ENCODE data around the gene RPL18A.

Gene RPL18A

GRCh38 chr19:17859533-17860330, at the start of gene RPL18A:
Gene RPL18A (plus strand): TSS chr19:17859910. CDS start chr19:17859957, 47 bp downstream.
- in situ Hi-C loops (cut with HindIII; ENCODE audit: low pct_unique_long_range_greater_than_20kb, low sequenced_read_pairs): no loop called here
- TF ChIP-seq JUND (IDR thresholded peaks at IDR 0.05; ENCODE audit: low read depth): no peak
- DNase-seq (ENCODE audit: low read depth in 1 of 2, low spot score in 1 of 2): peak; percentile 93 to 99

GRCh38 chr19:17811103-17811502, 48.6 kb upstream of the RPL18A start:
- DNase-seq (ENCODE audit: low read depth in 1 of 2, low spot score in 1 of 2): no peak
- TF ChIP-seq JUND (IDR thresholded peaks at IDR 0.05; ENCODE audit: low read depth): no peak
- in situ Hi-C loops (cut with HindIII; ENCODE audit: low pct_unique_long_range_greater_than_20kb, low sequenced_read_pairs): no loop called here

GRCh38 chr19:17811681-17812080, 48.0 kb upstream of the RPL18A start:
- no peak for DNase-seq (ENCODE audit: low read depth in 1 of 2, low spot score in 1 of 2)
- TF ChIP-seq JUND (IDR thresholded peaks at IDR 0.05; ENCODE audit: low read depth): no peak
- in situ Hi-C loops (cut with HindIII; ENCODE audit: low pct_unique_long_range_greater_than_20kb, low sequenced_read_pairs): no loop called here

DNA sequence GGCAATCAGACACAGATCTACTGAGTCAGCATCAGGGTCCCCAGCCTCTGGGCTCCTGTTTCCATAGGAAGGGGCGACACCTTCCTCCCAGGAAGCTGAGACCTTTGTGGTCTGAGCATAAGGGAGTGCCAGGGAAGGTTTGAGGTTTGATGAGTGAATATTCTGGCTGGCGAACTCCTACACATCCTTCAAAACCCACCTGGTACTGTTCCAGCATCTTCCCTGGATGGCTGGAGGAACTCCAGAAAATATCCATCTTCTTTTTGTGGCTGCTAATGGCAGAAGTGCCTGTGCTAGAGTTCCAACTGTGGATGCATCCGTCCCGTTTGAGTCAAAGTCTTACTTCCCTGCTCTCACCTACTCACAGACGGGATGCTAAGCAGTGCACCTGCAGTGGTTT, 47.6 kb upstream of the RPL18A start:
- no peak for DNase-seq (ENCODE audit: low read depth in 1 of 2, low spot score in 1 of 2)
- in situ Hi-C loops (cut with HindIII; ENCODE audit: low pct_unique_long_range_greater_than_20kb, low sequenced_read_pairs): no loop called here
- no peak for TF ChIP-seq JUND (IDR thresholded peaks at IDR 0.05; ENCODE audit: low read depth)

- TF ChIP-seq JUND (IDR thresholded peaks at IDR 0.05; ENCODE audit: low read depth): no peak
- in situ Hi-C loops (cut with HindIII; ENCODE audit: low pct_unique_long_range_greater_than_20kb, low sequenced_read_pairs): no loop called here
- no peak for DNase-seq (ENCODE audit: low read depth in 1 of 2, low spot score in 1 of 2)
Observed at GRCh38 chr19:17817668-17818363, 41.9 kb upstream of the RPL18A start.

- in situ Hi-C loops (cut with HindIII; ENCODE audit: low pct_unique_long_range_greater_than_20kb, low sequenced_read_pairs): no loop called here
- DNase-seq (ENCODE audit: low read depth in 1 of 2, low spot score in 1 of 2): no peak
- TF ChIP-seq JUND (IDR thresholded peaks at IDR 0.05; ENCODE audit: low read depth): no peak
Observed at GRCh38 chr19:17821190-17821589, 38.5 kb upstream of the RPL18A start, which contains the start of gene INSL3. Gene INSL3 (minus strand): TSS chr19:17821519. CDS start chr19:17821506, 13 bp downstream.

GRCh38 chr19:17824339-17824738, 35.4 kb upstream of the RPL18A start:
- no peak for DNase-seq (ENCODE audit: low read depth in 1 of 2, low spot score in 1 of 2)
- TF ChIP-seq JUND (IDR thresholded peaks at IDR 0.05; ENCODE audit: low read depth): no peak
- in situ Hi-C loops (cut with HindIII; ENCODE audit: low pct_unique_long_range_greater_than_20kb, low sequenced_read_pairs): no loop called here

- DNase-seq (ENCODE audit: low read depth in 1 of 2, low spot score in 1 of 2): no peak
- in situ Hi-C loops (cut with HindIII; ENCODE audit: low pct_unique_long_range_greater_than_20kb, low sequenced_read_pairs): no loop called here
- no peak for TF ChIP-seq JUND (IDR thresholded peaks at IDR 0.05; ENCODE audit: low read depth)
Observed at GRCh38 chr19:17826508-17827056, 33.1 kb upstream of the RPL18A start.

DNA sequence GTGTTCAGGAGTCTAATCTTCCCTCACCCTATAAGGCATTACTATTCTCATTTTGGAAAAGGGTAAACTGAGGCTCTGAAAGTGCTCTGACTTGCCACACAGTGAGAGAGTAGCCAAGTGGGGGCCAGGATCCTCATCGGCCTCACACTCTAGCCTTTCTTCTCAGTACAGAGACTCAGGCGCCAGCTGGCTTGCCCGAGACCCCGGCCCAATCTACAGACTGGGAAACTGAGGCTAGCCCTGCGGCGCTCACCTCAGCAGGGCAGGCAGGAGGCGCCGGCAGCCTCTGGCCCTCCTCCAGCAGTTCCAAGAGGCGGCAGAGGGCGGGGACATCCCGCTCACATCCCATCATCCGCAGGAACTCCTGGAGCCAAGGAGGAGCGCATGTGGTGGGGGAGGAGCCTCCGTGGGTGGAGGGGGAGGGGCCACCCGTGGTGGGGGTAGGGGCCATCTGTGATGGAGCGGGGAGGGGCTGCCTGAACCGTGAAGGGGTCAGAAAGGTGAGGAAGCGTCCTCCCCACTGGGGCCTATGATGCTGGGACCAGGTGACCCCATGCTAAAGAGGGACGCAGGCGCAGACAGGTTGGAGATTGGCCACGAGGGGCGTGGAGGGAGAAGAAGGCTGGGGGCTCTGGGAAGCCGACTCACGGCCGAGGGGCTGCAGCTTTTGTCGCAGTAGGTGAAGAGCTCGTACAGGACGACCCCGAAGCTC, 29.7 kb upstream of the RPL18A start:
- peak; percentile 77 to 90 for DNase-seq (ENCODE audit: low read depth in 1 of 2, low spot score in 1 of 2)
- no peak for TF ChIP-seq JUND (IDR thresholded peaks at IDR 0.05; ENCODE audit: low read depth)
- in situ Hi-C loops (cut with HindIII; ENCODE audit: low pct_unique_long_range_greater_than_20kb, low sequenced_read_pairs): no loop called here

- in situ Hi-C loops (cut with HindIII; ENCODE audit: low pct_unique_long_range_greater_than_20kb, low sequenced_read_pairs): no loop called here
- no peak for TF ChIP-seq JUND (IDR thresholded peaks at IDR 0.05; ENCODE audit: low read depth)
- DNase-seq (ENCODE audit: low read depth in 1 of 2, low spot score in 1 of 2): peak; percentile 95
Observed at GRCh38 chr19:17830567-17831418, 28.9 kb upstream of the RPL18A start.

- in situ Hi-C loops (cut with HindIII; ENCODE audit: low pct_unique_long_range_greater_than_20kb, low sequenced_read_pairs): no loop called here
- DNase-seq (ENCODE audit: low read depth in 1 of 2, low spot score in 1 of 2): no peak
- TF ChIP-seq JUND (IDR thresholded peaks at IDR 0.05; ENCODE audit: low read depth): no peak
Observed at GRCh38 chr19:17831419-17831888, 28.3 kb upstream of the RPL18A start.
